GM21619 (cell line): ENCODE results near the gene PNPLA5.
"Not testable (repeated sequence)": the region's sequence is repeated elsewhere in the genome, so short reads cannot be mapped to it uniquely, and the experiment has no call there.

Experiments
- ATAC-seq: cut with Tn5 transposase; IDR thresholded peaks from one replicate; pipeline ENCODE4 v1.9.1; 2021; ENCODE audit not compliant: unreplicated experiment

The PNPLA5 gene, protein sequence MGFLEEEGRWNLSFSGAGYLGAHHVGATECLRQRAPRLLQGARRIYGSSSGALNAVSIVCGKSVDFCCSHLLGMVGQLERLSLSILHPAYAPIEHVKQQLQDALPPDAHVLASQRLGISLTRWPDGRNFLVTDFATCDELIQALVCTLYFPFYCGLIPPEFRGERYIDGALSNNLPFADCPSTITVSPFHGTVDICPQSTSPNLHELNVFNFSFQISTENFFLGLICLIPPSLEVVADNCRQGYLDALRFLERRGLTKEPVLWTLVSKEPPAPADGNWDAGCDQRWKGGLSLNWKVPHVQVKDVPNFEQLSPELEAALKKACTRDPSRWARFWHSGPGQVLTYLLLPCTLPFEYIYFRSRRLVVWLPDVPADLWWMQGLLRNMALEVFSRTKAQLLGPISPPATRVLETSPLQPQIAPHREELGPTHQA

DNA sequence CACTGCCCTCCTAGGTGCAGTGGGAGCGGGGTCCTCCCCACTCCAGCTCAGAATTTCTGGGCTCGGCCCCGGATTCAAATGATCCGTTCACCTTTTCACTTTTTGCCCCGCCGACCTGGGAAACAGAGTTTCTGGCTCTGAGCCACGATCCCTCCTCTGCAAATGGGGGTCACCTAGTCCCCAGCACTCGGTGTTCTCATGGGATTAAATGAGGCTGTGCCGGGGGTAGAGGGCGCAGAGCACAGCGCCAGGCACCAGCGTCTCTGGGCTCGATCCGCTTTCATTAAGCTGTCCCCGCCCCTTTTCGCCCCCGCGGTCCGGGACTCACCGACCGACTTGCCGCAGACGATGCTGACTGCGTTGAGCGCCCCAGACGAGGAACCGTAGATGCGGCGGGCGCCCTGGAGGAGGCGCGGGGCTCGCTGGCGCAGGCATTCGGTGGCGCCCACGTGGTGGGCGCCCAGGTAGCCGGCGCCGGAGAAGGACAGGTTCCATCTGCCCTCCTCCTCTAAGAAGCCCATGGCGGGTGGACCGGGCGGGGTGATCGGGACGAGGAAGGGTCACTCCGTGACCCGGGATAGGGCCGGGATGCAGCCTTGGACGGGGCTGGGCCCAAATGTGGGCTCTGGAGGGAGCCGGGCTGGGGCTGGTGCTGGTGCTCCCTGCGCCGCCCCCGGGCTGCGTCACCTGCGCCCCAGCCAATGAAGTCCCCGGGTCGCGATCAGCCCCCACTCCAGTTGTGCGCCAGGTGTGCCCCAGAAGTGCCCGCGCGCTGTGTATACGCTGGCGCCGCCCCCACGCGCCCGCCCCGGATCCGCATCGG, at the start of gene PNPLA5:
TSS of gene PNPLA5 (minus strand) at position 654 of the 823 bp plus-strand sequence. CDS start at position 521, 133 bp downstream.
- ATAC-seq: no peak

- no peak for ATAC-seq
Observed at GRCh38 chr22:43941449-43941848, 49.6 kb upstream of the PNPLA5 start.

GRCh38 chr22:43931771-43932170, 40.0 kb upstream of the PNPLA5 start:
- no peak for ATAC-seq

DNA sequence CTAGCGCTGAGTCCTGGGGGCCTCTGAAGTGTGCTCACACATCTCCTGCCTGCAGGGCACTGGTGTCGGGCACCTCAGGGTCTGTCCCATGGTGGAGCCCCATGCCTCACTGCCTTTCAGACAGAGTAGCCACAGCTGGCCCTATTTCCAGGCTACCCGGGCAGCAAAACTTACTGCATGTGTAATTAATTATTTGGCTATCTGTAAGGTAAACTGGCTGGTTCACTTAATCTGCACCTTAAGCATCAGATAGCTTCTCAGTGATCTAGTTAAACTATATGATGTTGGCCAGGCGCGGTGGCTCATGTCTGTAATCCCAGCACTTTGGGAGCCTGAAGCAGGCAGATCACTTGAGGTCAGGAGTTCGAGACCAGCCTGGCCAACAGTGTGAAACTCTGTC, 37.1 kb upstream of the PNPLA5 start:
- ATAC-seq: no peak

- ATAC-seq: no peak
Observed at GRCh38 chr22:43928468-43928867, 36.7 kb upstream of the PNPLA5 start.

DNA sequence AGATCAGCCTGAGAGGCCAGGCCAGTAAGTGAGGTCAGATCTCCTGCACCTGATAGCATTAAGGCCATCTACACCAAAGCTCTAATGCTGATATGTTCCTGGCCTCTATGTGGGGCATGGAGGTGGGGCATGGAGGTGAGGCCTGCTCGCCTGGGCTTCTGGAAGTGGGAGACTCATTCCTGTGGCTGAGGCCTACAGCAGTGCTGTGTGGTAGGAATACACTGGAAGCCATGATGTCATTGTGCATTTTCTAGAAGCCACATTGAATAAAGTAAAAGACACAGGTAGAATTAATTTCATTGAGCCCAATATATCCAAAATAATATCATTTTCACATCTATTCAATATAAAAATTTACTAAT, 34.5 kb upstream of the PNPLA5 start:
- no peak for ATAC-seq

DNA sequence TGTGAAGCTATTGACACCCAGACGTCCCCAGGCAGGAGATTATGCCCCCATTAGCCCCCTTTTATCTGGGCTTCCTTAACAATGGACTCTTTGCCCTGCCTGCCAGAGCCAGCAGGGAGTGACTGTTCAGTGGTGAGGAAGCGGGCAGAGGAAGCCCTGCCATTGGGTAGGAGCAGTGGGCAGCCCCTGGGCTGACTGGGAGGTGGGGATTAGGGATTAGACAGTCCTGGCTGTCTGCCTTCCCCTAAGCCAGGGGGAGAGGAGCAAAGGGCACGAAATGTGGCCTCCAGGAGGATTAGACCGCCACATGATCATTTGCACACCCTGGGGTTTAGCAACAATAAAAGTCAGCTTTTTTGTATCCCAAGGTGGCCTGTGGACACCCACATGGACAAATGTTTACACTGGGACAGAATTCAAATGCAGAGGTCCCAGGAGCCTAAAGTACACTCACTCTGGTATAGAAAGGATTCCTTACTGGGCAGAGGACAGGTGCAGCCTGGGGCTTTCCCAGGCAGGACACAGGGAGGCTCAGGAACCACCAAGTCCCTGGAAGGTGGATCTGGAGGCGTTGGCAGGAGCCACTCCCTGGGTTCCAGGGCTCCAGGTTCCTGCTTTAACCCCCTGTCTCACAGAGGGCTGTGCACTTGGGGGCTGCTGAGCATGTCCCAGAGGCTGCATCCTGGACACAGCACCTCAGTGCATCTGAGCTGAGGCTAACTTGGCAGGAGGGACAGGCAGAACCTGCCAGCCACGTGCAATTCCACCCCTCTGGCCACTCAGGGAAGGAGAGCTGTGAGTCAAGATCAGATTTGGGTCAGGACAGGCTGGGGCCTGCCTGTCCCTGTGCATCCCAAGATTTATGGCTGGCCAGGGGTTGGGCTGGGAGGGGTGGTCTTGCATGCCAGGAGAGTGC, 33.9 kb upstream of the PNPLA5 start:
- no peak for ATAC-seq

DNA sequence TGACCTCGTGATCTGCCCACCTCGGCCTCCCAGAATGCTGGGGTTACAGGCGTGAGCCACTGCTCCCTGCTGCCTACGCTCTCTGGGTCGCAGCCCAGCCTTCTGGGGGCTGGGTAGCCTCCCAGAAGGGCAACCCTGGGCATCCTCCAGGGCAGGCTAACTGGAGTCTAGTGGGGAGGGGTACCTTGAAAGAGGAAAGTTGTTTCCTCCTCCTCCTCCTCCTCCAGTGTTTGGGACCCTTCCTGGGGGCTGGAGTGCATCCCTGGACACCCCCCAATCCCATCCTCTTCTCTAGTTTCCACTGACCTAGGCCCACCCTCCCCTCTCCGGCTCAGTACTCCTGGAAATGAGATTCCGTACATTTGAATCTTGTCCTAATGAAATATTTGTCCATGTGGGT, 33.1 kb upstream of the PNPLA5 start:
- ATAC-seq: no peak

- no peak for ATAC-seq
Observed at GRCh38 chr22:43923631-43924464, 32.0 kb upstream of the PNPLA5 start, which contains the start of gene PNPLA3. PNPLA3 (plus strand) TSS chr22:43923805; CDS start chr22:43923912, 107 bp downstream.

DNA sequence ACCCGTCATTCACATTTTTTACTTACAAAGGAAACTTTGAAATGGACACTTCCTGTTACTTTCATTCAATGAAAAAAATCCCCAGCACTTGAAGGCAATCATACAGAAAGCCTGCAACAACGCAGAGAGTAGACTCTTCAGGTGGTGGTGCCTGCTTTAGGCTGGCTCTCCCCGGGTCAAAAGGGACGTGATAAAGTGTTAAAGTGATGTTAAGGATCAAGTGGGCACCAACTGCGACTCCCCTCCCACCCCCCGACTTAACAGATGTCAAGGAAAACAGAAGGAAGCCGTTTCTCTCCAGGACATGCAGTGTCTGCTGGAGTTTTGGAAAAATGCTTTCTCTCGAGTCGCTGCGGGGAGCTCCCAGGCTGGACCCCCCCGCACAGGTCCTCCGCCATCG, 31.4 kb upstream of the PNPLA5 start:
- no peak for ATAC-seq

- ATAC-seq: no peak
Observed at GRCh38 chr22:43922123-43922522, 30.3 kb upstream of the PNPLA5 start.

- no peak for ATAC-seq
Observed at GRCh38 chr22:43921370-43921769, 29.6 kb upstream of the PNPLA5 start.

- ATAC-seq: no peak
Observed at GRCh38 chr22:43919106-43919973, 27.5 kb upstream of the PNPLA5 start.

DNA sequence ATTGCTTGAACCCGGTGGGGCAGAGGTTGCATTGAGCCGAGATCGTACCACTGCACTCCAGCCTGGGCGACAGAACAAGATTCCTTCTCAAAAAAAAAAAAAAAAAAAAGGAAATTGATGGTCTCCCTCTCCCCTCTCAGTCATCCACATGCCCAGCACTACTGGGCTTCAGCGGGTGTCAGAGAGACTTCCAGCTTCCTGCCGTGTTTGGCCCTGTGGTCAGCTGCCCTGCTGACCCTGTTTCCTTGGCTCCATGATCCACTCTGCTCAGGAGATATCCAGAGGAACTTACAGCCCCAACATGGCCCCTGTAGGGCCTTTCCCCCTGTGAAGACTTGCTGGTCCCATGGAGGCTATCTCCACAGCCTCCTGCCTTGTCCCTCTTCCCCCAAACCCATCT, 25.7 kb upstream of the PNPLA5 start:
- ATAC-seq: no peak

GRCh38 chr22:43911351-43911750, 19.5 kb upstream of the PNPLA5 start:
- no peak for ATAC-seq

- no peak for ATAC-seq
Observed at GRCh38 chr22:43910178-43910695, 18.4 kb upstream of the PNPLA5 start.

DNA sequence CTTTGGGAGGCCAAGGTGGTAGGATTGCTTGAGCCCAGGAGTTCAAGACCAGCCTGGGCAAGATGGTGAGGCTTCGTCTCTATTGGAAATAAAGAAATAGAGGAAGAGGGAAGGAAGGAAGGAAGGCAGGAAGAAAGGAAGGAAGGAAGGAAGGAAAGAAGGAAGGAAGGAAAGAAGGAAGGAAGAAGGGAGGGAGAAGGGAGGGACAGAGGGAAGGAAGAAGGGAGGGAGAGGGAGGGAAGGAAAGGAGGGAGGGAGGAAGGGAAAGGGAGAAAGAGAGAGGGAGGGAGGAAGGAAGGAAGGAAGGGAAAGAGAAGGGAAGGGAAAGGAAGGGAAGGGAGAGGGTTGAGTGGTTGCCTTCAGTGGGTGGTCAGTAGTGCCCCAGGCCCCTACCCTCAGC, 17.9 kb upstream of the PNPLA5 start:
- no peak for ATAC-seq

- no peak for ATAC-seq
Observed at GRCh38 chr22:43905681-43906080, 13.9 kb upstream of the PNPLA5 start.

GRCh38 chr22:43904412-43904811, 12.6 kb upstream of the PNPLA5 start:
- not testable (repeated sequence) for ATAC-seq
